HG02970 (cell line): ENCODE measurements around the gene CNTN1.
"Not testable (repeated sequence)": the region's sequence is repeated elsewhere in the genome, so short reads cannot be mapped to it uniquely, and the experiment has no call there.

Source experiments
- ATAC-seq: cut with Tn5 transposase; IDR thresholded peaks from one replicate; pipeline ENCODE4 v1.9.1; 2021; ENCODE audit warnings: mild to moderate bottlenecking, moderate library complexity, moderate number of reproducible peaks; ENCODE audit not compliant: unreplicated experiment, low FRiP score

Gene CNTN1

DNA sequence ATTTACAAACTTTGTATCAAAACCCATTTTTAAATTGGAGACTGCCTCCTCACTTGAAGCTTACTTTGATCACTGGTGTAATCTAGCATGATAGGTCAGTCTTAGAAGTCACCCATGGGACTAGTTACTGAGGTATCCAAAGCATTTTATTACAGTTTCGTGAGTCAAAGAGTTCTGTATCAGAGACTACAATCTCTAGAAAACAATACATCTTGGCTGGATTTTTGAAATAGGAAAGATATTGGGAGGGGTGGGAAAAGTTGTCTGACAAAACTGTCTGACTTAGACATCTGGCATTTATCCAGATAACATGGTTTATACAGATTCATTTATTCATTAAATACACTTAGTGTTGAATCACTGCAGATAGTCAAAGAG, 322.4 kb downstream of the CNTN1 start:
- no peak for ATAC-seq

DNA sequence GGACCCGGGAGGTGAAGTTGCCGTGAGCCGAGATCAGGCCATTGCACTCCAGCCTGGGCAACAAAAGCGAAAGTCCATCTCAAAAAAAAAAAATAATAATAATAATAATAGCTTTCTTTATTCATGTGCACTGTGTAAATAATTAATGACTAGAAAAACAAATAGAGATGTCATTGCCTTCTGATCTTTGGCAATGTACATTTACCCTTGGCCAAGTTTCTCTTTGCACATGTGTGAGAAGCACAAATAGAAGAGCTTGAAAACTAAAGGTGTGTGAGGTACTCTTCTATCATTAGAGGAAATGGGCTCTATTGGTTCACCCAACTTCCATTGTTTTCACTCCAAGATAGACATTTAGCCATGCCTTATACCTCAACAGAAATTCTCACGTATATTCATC, 325.8 kb downstream of the CNTN1 start:
- ATAC-seq: no peak

DNA sequence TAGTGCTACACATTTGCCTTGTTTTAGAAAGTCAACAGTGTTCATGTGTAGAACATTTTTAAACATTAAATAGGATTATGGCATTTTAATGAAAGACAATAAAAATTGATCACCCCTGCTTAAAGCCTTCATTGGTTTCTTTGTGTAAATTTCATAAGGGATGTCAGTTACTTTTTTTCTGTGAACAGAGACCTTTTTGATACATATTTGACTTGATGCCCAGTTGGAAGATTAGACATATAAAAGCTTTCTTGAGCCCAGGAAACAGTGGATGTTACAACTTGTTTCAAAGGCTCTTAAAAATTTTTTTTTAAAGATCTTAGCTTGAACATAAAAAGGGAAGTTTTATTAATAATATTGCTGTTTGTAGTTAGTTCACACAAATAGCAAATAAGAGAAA, 327.2 kb downstream of the CNTN1 start:
- ATAC-seq: no peak

DNA sequence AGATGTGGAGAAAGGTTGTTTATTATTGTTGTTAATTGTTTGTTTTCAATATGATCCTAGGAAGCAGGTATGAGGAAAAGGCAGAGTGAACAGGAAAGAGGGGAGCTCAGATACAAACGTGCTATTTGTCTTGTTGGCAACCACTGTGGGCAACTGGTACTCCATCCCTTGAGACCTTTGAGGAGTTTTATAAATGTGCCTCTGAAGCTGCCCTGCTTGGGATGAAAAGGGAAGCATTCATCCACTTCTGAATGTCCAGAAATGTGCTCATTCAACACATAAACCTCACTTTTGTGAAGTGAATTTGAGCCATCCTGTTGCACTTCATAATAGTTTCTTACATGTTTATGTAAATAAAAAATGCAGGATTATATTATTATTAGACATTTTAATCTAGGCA, 331.6 kb downstream of the CNTN1 start:
- ATAC-seq: no peak

DNA sequence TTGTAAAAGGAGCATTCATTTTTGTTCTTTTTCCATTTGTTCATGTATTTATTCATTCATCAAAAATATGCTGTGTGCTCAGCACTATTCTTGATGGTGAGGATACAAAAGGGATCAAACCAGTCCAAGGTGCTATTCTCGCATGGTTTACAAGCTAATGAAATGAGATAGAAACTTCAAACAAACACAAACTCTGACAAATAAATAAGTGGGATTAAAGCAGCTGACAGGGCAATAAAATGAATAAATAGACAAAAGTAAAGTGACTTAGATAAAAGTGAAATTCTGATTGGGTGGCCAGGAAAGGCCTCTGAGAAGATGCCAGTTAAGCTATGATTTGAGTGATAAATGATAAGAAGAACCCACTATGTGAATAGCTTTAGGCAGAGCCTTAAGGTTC, 333.9 kb downstream of the CNTN1 start:
- no peak for ATAC-seq

DNA sequence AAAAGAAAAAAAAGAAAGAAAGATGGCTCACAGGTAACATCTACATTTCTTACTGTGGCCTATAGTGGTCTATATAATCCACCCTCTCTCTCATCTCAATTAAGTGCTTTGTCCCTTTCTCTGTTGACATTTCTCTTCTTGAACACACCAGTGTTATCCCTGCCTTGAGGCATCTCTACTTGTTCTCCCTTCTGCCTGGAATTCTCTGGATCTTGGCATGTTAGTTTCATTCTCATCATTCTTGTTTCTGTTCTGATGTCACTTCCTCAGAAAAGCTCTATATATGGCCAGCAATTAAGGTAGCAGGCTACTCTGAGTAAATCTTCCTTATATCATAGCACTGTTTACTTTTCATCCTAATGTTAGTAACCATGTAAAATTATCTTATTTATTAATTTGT, 340.1 kb downstream of the CNTN1 start:
- ATAC-seq: no peak

DNA sequence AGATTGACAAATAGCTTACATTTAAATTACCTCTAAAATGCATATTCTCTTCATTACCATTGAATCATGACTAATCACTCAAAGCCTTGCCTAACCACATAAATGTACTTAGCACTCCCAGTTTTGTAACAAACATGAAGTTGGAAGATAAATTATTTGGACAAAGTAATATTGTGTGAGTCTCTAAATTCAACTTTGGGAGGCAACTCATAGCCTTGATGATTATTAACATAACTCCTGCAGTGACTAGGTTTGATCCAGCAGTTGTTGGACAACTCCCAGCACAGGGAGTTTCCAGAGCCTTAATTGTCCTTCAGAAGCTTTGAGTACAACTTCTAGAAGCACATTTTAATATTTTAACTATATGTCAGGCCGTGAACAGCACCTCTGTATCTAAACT, 342.4 kb downstream of the CNTN1 start:
- no peak for ATAC-seq

DNA sequence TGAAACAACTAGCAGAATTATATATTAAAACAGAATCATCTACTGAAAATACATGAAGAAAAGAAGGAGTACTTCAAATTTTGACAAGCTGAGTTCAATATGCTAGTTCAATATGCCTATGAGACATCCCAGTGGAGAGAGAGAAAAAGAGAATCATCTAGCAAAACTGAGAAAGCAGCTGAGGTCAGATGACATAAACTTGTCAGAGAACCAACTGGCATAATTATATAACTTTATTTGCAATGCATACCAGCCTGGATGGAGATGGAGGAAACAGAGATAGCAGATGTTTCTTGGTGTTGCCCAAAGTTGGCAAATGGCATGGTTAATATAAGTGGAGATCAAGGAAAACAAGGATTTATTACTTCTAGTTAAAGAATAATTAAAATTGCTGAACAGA, 347.2 kb downstream of the CNTN1 start:
- ATAC-seq: no peak

DNA sequence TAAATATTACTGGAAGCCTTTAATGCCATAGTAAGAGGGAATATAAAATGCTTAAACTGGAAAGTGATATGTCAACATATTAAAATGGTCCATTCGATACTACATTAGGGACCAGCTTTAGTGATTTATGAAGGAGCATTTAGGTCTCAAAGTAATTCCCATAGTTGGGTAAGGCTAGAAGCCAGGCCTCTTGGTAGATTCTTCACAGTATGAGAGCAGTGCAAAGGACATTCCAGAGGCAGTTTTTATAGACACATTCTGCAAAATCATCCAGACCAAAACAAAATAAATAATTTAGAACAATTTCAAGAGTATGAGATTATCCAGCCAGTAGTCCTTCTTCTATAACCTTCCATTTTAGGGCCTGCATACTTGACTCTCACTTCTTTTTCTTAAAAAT, 353.3 kb downstream of the CNTN1 start:
- ATAC-seq: no peak

DNA sequence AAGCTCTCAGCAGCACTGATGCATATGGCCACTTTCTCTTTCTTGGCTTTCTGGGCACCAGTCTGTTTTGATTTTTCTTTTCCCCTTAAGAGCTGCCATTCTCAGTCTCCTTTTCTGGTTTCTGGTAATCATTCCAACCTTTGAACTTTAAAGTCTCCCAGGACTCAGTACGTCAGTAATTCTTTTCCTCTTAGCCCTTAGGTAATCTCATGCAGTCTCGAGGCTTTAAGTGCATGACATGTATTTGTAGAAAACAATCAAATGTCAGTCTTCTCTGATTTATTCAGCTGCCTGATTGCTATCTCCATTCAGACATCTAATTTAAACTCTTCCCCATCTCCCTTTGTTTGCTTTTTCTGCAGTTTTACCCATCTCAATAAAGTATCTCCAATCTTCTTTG, 356.8 kb downstream of the CNTN1 start:
- ATAC-seq: no peak

DNA sequence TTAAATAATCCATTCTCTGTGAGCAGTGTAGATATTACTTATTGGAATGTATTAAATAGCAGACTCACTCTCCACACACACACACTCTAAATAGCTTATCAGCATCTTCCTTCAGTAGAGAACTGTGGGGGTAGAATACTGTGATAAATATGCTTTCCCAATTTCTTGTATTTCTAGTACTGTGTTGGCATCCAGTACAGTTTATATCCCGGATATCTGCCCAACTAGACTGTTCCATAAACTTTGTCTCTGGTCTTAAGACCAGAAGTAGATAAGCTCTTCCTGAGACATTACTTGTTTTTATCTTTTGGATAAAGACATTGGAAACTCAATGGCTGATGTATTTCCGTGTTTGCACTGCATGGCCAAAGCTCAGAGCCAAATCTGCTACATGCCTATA, 359.7 kb downstream of the CNTN1 start:
- no peak for ATAC-seq

DNA sequence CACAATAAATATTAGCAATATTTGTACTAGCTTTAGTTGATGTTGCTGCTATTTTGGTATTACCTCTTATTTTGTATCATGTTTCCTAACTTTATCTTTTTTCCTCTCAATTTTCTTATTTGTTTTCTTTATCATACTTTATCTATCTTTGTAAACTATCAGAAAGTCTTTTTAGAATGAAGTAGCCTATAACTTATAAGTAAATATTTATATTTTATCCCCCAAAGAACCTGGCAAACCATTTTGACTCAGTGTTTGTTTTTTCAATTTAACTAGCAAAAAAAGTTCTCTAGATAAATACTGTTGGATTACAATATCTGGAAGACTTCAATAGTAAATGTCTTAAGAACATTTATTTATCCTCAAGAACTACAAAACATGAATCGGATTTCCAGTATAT, 360.2 kb downstream of the CNTN1 start:
- ATAC-seq: no peak

DNA sequence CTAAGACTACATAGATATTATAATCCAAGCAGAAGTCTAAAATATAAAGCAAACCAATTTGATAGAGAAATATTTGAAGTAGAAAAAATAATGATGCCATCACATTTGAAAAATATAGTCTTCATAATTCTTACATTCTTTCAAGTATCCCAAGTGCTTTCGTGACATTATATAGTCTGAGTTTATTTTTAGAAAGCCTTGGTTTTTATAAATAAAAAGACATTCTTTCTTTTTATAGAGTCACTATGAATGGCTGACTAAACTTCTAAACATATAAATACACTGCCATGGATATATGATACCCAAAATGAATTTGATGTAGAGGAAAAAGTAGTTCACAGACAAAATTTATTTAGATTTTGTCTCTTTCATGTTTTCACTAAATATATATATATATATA, 360.8 kb downstream of the CNTN1 start:
- ATAC-seq: no peak

DNA sequence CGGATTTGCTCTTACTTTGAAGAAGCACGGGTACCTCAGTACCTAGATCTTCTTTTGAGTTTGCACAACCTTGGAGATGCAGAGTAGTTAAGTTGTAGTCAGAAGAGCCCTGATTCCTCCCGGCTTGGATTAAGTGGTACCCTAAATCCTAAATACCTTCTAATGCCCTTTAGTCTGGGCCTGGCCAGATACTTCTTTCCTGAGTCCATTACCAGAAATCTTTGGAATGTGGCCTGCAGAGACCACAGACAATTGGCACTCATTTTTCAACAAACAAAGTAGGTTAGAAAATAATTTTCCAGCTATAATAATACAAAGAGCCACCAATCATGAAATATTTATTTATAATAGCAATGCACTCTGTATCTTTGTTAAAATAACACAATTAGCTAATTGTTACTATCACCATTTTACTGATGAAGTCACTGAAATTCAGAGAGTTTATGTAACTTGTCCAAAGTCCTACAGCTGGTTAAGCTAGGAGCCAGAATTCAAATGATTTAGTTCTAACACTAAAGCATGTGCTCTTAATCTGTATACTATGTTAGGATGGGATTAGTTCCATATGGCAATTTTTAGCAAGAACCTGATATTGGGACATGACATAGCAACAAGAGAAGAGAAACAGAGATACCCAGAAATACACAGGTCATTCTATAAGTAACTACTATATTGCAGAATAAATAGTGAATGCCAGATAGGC, 363.8 kb downstream of the CNTN1 start:
- ATAC-seq: no peak

DNA sequence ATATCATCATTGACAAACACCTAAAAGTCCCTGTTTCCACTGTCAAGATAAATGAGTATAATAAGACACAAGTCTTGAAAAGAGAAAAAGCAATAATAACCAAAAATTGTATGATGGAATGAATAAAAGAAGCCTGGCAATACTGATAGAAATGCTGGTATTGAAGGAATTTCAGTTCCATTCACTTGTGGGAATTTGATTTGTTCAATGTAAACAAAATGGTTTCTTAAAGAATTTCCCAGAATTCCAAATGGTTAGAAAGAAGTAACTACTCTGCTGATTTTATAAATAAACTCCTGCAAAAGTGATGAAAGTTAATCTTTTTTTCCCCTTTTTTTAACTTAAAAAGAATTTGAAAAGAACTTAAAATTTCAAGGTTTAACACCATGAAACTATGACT, 366.0 kb downstream of the CNTN1 start:
- ATAC-seq: no peak

DNA sequence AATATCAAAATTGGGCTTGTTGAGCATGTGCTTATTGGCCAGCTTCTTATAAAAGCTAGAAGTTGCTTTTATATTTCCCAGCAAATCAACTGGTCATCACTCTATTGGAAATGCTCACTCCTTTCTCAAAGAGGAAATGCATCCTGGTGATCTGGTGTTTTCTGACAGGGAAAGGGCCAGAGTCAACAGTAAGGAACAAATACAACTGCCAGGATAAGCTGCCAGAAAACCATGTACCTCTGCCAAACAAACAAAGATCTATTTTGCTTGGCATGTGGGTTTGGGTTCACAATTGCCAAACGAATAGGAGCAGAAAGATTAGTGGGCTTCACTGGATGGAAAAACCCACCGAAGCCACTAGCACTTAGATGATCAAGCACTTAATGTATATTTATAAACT, 369.0 kb downstream of the CNTN1 start:
- no peak for ATAC-seq

DNA sequence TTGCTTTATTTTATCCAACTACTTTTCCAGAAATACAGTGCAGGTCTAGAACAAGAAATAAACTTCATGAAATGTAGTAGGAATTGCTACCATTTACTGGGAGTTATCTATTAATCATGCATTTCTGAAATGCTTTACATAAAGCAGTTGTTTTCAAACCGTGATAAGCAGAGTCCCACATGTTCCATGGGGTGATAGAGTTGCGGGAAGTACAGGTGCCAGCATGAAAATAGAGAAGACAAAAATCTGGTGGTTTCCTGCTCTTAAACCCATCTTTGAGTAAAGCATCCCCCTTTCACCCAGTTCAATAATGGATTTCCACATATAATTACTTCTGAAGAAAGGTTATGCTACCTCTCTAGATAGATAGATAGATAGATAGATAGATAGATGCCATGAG, 372.2 kb downstream of the CNTN1 start:
- ATAC-seq: no peak

DNA sequence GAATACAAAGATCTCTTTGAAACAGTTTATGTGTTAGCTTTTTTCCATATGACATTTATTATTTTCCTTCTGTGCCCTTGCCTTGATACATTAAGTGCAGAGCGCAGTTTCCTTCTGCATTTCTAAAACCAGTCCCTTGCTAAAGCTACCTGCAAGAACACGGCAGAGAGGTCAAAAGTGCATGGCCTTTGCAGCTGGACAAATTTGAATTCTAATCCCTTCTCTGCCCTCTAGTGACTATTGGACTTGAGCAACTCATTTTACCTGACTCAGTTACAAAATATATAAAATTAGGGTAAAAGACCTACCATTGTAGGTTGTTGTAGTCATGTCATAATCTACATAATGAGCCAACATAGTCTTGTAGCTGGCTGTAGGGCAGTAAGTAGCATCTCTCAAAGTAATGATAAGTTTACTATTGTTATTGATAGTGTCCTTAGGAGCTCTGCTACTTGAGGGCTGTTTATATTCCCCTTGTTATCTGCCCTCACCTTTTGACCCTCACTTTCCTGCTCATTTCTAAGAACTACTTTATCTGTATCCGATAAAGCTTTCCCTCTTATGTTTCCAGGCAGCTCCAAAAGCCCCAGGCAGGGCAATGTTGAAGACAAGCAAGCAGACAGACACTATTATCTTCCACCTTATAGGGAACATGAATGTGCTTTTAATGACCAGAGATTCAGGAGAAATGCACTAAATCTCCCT, 375.9 kb downstream of the CNTN1 start:
- ATAC-seq: no peak

DNA sequence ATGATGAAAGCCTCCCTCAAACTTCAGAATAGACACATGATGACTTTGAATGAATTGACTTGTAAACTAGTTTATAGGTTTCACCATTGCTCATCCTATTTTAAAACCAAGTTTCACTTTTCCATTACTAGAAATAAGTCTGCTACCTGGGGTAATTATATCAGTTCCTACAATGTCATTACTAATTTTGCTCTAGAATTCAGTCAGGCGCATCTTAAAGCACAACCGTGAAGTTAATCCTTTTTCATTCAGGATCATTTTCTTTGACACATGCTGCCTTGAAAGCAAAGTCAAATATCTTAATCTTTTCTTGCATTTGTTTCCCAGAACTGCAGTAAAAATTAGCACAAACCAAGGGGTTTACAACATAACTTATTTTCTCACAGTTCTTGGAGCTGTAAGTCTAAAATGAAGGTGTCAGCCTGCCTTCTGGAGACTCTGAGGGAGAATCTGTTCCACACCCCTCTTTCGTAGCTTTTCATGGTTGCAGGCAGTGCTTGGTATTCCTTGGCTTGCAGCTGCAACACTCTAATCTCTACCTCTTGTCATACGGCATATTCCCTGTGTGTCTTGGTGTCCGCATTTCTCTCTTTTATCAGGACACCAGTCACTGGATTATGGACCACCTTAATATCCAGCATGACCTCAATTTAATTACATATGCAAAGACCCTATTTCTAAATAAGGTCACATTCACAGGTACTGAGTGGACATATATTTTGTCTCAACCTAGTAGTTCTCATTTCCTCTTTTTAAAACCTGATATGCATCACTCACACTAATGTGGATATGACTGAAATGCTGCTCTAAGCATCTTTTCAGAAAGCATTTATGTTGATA, 381.6 kb downstream of the CNTN1 start:
- ATAC-seq: no peak

DNA sequence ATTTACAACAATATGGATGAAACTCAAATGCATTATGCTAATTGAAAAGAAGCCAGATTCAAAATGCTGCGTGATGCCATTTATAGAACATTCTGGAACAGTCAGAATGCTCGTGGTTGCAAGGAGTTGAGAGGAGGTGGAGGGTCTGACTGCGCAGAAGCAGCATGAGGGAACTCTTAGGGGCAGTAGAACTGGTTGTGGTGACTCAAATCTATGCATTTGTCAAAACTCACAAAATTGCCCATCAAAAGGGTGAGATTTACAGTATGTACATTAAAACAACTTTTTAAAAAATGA, 382.2 kb downstream of the CNTN1 start:
- ATAC-seq: no peak

DNA sequence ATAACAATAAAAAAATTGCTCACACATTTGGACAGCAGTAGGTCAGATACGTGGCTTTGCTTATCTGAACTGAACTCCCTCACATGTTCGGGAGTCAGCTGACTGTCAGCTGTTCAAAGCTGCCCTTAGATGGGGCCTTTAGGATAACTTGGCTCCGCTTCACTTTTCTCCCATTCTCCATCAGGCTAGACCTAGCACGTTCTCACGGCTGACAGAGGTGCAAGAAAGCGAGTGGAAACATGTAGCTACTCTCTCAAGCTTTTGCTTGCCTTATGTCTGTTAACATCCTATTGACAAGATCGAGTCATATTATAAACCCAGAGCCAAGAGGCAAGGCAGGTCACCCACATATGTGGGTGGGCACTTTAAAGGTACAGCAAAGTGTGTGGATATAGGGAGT, 383.9 kb downstream of the CNTN1 start:
- ATAC-seq: no peak

DNA sequence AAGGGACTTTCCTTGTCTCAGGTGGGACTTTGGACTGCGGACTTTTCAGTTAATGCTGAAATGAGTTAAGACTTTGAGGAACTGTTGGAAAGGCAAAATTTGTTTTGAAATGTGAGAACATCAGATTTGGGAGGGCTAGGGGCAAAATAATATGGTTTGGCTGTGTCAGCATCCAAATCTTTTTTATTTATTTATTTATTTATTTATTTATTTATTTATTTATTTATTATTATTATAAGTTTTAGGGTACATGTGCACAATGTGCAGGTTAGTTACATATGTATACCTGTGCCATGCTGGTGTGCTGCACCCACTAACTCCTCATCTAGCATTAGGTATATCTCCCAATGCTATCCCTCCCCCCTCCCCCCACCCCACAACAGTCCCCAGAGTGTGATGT, 389.0 kb downstream of the CNTN1 start:
- not testable (repeated sequence) for ATAC-seq
